ENCODE measurements around the gene PLCD1.

PLCD1 gene

GRCh38 chr3:38016410-38016809 is 13.0 kb downstream of the PLCD1 start:
- no peak for DNase-seq

DNA sequence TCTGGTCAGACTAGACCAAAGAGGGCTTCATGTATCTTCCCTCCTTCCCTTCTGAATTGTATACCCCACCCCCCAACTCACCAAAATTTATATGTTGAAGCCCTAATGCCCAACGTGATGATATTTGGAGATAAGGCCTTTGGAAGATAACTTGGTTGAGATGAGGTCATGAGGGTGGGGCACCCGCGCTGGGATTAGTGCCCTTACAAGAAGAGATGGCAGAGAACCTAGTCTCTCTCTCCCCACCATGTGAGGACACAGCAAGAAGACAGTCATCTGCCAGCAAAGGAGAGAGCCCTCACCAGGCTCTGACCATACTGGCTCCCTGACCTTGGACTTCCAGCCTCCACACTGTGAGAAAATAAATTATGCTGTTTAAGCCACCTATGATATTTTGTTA is 13.5 kb downstream of the PLCD1 start:
- DNase-seq, result no peak

- no peak for DNase-seq
Observed at GRCh38 chr3:38015485-38015884, 14.0 kb downstream of the PLCD1 start.

GRCh38 chr3:38011111-38011510 is 18.3 kb downstream of the PLCD1 start:
- no peak for DNase-seq

DNA sequence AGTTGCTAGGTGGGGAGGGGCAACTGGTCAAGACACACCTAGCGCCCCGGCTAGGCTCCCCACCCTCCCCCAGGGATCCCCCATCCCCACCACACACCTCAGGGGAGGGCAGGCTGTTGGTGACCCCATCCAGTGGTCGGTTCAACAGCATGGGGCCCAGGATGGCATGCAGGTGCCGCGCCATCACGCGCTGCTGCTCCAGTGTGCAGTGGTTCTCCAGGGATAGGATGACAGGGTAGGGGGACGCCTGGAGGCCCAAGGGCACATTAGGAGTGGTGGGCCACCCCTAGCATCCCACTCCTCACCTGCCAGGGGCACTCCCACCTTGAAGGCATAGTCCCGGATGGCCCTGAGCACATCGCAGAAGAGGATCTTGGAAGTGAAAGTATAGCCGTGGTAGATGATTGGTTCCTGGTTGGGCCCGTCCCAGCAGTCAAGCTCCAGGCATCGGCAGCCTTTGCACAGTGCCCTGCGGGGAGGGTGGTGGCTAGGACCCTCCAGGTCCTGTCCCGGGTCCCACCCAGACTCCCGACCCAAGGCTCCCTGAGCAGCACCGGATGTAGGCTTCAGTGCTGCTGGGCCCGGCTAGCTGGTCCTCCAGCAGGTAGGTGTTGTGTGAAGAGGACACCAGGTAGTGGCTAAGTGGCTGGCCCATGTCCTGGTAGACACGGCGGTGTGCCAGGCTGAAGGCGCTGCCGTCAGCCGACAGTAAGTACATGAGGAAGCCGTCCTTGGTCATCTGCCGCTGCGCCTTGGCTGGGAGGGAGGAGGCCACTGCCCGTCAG is 19.4 kb downstream of the PLCD1 start:
- no peak for DNase-seq

GRCh38 chr3:38008971-38009580 is 20.4 kb downstream of the PLCD1 start:
- no peak for DNase-seq

DNA sequence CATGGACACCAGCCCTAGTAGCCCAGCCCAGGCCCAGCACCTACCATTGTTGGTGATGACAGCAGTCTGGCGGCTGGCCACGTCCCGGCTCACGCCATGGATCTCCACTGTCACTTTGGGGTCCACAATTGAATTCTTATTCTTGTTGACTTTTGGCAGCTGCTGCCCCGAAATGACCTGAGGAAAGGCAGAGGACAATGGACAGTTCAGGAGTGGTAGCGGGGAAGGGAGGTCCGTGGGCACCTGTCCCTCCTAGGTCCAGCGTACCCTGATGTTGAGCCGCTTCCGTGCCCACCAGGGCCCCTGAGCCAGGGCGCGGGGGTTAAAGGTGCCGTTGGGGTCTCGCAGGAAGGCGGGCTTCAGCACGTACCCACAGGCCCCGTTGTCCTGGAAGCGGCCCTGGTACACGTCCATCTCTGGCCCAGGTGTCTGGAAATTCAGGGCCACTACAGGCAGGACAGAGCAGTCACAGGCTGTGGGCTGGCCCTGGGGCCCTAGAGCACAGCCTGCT is 21.2 kb downstream of the PLCD1 start:
- DNase-seq, result no peak

DNA sequence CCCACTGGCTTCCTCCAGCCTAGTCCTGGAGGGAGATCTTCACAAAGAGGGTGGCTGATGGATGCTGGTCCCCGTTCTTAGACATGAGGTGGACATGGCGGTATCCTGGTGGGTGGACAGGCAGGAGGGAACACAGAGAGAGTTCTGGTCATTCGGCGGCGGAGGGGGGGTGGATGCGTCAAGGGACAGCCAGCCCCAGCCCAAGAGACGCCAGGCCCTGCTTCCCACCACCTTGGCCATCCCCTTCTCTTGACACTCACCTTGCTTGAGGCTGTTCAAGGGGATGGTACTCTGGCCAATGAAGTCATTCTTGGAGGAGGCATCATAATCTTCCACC is 21.7 kb downstream of the PLCD1 start:
- DNase-seq, result no peak

GRCh38 chr3:38006445-38006995 is 22.9 kb downstream of the PLCD1 start:
- no peak for DNase-seq

- DNase-seq, result no peak
Observed at GRCh38 chr3:38006031-38006430, 23.4 kb downstream of the PLCD1 start.

DNA sequence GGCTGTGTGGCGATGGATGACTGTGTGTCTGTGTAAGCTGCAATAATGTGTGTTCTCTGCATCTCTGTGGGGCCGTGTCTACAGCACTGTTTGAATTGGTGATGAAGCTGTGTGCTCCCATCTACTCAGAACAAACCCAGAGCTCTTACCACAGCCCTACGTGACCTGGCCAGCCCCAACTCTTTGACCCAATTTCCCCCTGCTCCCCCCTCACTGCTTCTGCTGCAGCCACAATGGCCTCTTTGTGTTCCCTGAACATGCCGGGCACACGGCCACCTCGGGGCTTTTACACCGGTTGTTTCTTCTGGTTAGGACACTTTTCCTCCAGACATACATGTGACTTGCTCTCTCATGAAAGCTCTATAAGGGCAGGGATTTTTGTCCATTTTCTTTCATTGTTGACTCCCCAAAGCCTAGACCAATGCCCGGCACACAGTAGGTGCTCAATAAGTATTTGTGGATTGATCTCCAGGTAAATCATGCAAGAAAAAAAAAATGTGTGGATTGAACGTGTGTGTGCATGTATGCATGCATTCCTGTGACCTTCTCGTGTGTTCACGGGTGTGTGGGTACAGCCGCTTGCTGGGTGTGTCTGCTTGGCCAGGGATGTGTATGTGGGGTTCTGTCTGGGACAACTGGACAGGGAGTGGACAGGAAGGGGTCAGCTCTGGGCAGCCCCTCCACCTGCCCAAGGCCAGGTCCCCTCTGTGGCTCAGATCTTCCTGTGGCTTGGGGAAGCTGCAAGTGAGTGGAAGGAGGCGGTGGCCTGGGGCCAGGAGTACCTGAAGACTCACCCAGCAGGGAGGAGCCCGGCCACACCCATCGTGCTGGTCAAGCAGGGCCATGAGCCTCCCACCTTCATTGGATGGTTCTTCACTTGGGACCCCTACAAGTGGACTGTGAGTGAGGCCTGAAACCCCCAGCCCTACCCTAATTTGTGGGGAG is 24.1 kb downstream of the PLCD1 start:
- DNase-seq, result no peak

DNA sequence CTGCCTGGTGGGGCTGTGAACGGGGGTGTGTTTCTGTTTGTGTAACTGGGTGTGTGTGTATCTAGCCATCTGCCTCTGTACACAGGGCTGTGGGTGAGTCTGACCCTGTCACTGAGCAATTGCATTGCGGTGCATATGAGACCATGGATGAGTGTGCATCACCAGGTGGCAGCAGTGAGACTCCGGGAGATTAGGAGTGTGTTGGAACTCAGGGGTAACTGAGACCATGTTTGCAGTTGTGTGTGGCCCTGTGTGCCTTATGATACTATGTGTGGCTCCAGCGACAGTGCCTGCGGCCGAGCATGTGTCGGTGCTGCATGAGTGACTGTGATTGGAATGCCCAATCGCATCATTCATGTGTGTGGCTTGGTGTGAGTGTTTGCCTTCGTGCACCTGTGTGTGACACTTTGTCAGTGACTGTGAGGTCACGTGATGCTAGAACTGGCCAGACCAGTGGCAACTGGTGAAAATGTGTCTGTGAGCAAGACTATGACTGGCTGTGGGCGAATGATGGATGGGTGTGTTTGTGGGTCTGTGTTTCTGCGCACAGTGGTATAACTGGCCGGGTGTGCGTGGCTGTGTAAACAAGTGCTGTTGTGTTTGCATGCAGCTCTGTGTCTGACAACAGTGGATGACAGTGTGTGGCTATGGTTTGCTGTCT is 24.9 kb downstream of the PLCD1 start:
- DNase-seq, result peak; percentile 77

DNA sequence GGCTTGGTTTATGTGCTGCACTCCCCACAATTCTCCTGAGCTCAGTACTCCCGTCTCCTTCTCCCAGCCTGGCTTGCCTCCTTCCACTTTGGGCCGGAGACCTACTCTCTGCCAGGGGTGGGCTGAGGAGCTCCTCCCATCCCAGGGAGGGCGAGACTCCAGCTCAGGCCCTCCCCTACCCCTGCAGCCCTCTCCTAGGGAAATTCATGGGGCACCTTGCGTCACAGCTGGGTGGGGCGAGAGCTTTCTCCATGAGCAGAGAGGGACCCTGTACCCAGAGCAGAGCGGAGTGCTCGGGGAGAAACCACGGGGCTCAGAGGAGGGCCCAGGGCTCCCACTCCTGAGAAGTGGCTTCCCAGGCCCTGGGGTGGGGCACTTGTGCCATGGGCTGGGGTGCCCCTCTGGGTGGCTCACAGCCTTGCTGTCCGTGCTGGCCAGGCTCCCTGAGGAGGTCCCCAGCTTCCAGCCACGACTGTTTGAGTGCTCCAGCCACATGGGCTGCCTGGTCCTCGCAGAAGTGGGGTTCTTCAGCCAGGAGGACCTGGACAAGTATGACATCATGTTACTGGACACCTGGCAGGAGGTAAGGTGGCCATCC is 25.5 kb downstream of the PLCD1 start:
- no peak for DNase-seq

- DNase-seq, result peak; percentile 84
Observed at GRCh38 chr3:38003371-38003816, 26.0 kb downstream of the PLCD1 start.

GRCh38 chr3:38002940-38003339 is 26.5 kb downstream of the PLCD1 start:
- DNase-seq, result no peak

DNA sequence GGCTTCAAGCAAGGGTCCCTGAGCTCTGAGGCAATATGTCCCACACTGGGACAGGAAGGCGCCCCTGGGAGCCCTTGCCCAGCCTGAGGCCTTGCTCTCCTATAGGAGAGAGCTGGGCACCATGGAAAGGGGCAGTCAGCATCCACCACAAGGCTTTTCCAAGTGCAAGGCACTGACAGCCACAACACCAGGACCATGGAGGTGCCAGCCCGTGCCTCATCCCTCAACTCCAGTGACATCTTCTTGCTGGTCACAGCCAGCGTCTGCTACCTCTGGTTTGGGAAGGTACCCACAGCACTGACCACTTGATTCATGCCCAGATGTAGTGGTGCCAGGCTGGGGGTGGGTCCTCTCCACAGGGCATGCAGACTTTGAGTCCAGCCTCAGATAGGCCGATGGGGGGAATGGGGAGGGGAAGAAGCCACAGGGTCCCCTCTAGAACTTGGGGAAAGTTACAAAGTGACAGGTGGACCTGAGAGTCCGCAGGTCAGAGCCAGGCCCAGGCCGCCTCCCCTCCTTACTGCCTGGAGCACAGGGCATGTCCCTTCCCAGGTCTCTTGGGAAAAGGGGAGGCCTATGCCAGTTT is 27.1 kb downstream of the PLCD1 start:
- no peak for DNase-seq

DNA sequence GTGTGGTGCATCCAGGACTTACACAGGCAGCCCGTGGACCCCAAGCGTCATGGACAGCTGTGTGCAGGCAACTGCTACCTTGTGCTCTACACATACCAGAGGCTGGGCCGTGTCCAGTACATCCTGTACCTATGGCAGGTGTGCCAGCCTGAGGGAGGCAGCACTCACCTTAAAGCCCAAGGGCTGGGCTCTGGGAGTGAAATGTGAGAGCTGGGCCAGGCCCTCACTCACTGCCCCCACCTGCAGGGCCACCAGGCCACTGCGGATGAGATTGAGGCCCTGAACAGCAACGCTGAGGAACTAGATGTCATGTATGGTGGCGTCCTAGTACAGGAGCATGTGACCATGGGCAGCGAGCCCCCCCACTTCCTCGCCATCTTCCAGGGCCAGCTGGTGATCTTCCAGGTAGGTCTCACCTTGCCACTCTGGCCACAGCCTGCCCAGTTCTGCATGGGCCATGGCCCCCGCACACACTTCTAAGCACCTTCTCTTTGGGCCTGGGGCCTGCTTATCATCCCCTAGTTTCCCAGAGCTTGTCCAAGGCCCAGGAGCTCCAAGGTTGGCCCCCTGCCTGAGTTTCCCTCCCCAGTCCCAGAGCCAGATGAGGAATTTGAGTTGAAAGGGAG is 27.9 kb downstream of the PLCD1 start:
- DNase-seq, result no peak

GRCh38 chr3:38000965-38001455 is 28.4 kb downstream of the PLCD1 start:
- DNase-seq, result no peak

DNA sequence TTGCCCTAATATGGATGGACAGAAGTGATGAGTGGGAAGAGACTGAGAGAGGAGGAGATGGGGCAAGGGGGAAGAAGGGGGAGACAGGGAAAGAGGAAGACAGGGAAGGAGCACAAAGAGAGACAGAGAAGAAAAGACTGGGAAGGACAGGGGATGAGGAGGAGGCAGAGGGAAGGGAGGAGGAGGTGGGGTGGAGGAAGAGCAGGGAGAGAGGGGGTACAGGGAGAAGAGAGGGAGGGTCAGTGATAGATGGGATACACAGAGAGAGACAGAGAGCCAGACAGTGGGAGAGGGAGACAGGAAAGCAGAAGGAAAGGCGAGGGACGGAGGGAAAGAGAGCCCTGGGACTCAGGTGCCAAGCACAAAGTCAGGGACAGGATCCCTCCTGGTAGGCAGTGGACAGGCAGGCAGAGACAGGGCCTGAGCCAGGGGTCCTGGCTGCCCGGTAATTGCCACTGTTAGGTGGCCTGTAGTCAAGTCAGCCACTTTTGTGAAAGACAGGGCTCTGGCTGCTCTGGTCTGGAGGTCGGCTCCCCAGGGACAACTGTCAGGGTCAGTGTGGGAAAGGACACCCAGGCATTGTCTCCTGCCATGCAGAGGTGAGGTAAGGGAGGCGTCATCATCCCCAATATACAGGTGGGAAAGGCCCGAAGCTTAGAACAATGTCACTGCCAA is 29.1 kb downstream of the PLCD1 start:
- no peak for DNase-seq

DNA sequence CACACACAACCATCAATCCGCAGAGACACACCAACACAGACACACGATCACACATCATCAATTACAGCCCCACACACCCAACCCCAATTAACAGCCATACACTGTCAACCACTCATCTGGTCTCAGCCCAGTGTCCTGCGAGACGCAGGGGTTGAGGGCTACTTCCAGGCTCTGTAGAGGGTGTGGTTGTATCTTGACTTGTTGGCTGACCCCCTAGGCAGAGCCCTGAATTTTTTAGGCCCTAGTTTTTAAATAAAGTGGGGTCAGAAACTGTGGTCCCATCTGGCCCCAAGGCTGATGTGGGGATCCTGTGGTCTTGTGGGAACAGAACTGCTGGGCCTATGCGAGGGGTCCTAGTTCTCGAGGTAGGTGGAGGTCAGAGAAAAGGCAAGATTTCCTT is 29.6 kb downstream of the PLCD1 start:
- DNase-seq, result no peak

Measured in 8988T (cell line).